Prostate gland (tissue), 1 donor: ENCODE results near the gene RGSL1.

ENCODE experiments used
- POLR2A ChIP-seq: fragments of 450-650 bp; IDR thresholded peaks from one replicate; pipeline ENCODE4 v1.6.1; 2016; ENCODE audit warnings: antibody characterized with exemption, mild to moderate bottlenecking
- POLR2AphosphoS5 ChIP-seq: sonication (generic); formaldehyde crosslinking; IDR thresholded peaks from one replicate; pipeline ENCODE4 v1.6.1; 2017; ENCODE audit warnings: antibody characterized with exemption

- no peak for TF ChIP-seq POLR2A
- no peak for TF ChIP-seq POLR2AphosphoS5
Observed at GRCh38 chr1:182476625-182477024, 26.7 kb downstream of the RGSL1 start.
